GM23338 (cell line): ENCODE data around the gene PDE7B. TPM values are rescaled to one million over a fixed set of nuclear protein-coding genes. Genes with fewer than 3 reads are reported as not detected.

Source experiments
- ATAC-seq: fragments of 200-7000 bp; cut with Tn5 transposase; 3 replicates; pipeline ENCODE4 v1.9.1; 2020
- DNase-seq: peaks from one replicate; pipeline ENCODE4 v3.0.0-alpha.2; 2015; ENCODE audit warnings: low spot score
- H2AFZ ChIP-seq: fragments of 200-600 bp; sonication (generic); 2 replicates; pipeline ENCODE4 v1.8.0; 2016; ENCODE audit warnings: antibody characterized with exemption, mild to moderate bottlenecking, moderate library complexity
- H3F3A ChIP-seq: fragments of 200-600 bp; sonication (generic); replicated peaks from 2 replicates; pipeline ENCODE4 v1.8.0; 2017; ENCODE audit warnings: antibody characterized with exemption, mixed run types, low read depth
- H3K27ac ChIP-seq: fragments of 200-600 bp; sonication (generic); 2 replicates; pipeline ENCODE4 v1.6.1; 2016; ENCODE audit warnings: low read depth
- H3K27me3 ChIP-seq: fragments of 200-600 bp; sonication (generic); 2 replicates; pipeline ENCODE4 v1.8.0; 2016; ENCODE audit warnings: mild to moderate bottlenecking, mixed run types, moderate library complexity; ENCODE audit not compliant: insufficient read depth
- H3K36me3 ChIP-seq: fragments of 200-600 bp; sonication (generic); 2 replicates; pipeline ENCODE4 v1.8.0; 2016; ENCODE audit warnings: mild to moderate bottlenecking; ENCODE audit not compliant: insufficient read depth
- H3K4me1 ChIP-seq: fragments of 200-600 bp; sonication (generic); 2 replicates; pipeline ENCODE4 v1.8.0; 2016; ENCODE audit warnings: mild to moderate bottlenecking, moderate library complexity; ENCODE audit not compliant: insufficient read depth
- H3K4me2 ChIP-seq: fragments of 200-600 bp; sonication (generic); 2 replicates; pipeline ENCODE4 v1.7.1; 2017; ENCODE audit warnings: mixed run types
- H3K4me3 ChIP-seq: fragments of 200-600 bp; sonication (generic); 2 replicates; pipeline ENCODE4 v1.6.1; 2016; ENCODE audit warnings: mixed run types
- H3K79me2 ChIP-seq: fragments of 200-600 bp; sonication (generic); replicated peaks from 2 replicates; pipeline ENCODE4 v1.8.0; 2017; ENCODE audit warnings: mild to moderate bottlenecking; ENCODE audit not compliant: insufficient read depth
- H3K9me2 ChIP-seq: fragments of 200-600 bp; sonication (generic); 2 replicates; pipeline ENCODE4 v1.8.0; 2017; ENCODE audit not compliant: insufficient read depth
- H4K20me1 ChIP-seq: fragments of 200-600 bp; sonication (generic); replicated peaks from 2 replicates; pipeline ENCODE4 v1.8.0; 2017; ENCODE audit warnings: mild to moderate bottlenecking; ENCODE audit not compliant: insufficient read depth
- H3K27ac Mint-ChIP-seq: 2 replicates; pipeline ENCODE4 v1.8.0; 2020; ENCODE audit warnings: inconsistent platforms, mild to moderate bottlenecking, moderate library complexity, mixed read lengths
- H3K27me3 Mint-ChIP-seq: 3 replicates; pipeline ENCODE4 v1.8.0; 2022; ENCODE audit warnings: low read depth, mild to moderate bottlenecking, moderate library complexity, mixed read lengths, inconsistent platforms; ENCODE audit not compliant: insufficient read depth, poor library complexity
- H3K36me3 Mint-ChIP-seq: 3 replicates; pipeline ENCODE4 v1.8.0; 2021; ENCODE audit warnings: low read depth, mild to moderate bottlenecking, inconsistent platforms, moderate library complexity, mixed read lengths
- H3K4me1 Mint-ChIP-seq: 3 replicates; pipeline ENCODE4 v1.8.0; 2020; ENCODE audit warnings: mild to moderate bottlenecking, inconsistent platforms, mixed read lengths
- H3K4me3 Mint-ChIP-seq: 3 replicates; pipeline ENCODE4 v1.8.0; 2021; ENCODE audit warnings: moderate library complexity, mild to moderate bottlenecking, inconsistent platforms, mixed read lengths
- H3K9me3 Mint-ChIP-seq: 3 replicates; pipeline ENCODE4 v1.8.0; 2020; ENCODE audit warnings: moderate library complexity, mild to moderate bottlenecking, inconsistent platforms, mixed read lengths
- CREB1 ChIP-seq: fragments of 250-450 bp; sonication (Bioruptor Pico); IDR thresholded peaks from 2 replicates; pipeline ENCODE4 v1.5.0; 2020; ENCODE audit warnings: low read depth, mild to moderate bottlenecking, moderate library complexity
- JUNB ChIP-seq: IDR thresholded peaks from one replicate; pipeline ENCODE4 v1.6.1; 2016; ENCODE audit warnings: antibody characterized with exemption; ENCODE audit not compliant: unreplicated experiment
- ZNF331 ChIP-seq: fragments of 250-450 bp; sonication (Bioruptor Pico); IDR thresholded peaks from 2 replicates; pipeline ENCODE4 v1.5.0; 2020; ENCODE audit warnings: low read depth, mild to moderate bottlenecking, moderate library complexity
- polyA plus RNA-seq: library from polyadenylated mRNA; unstranded; fragments of >200 nt; fragmentation: Nextera tagmentation; extraction: Ambion mirVana; gene quantifications from 2 replicates; pipeline ENCODE4 v1.2.1, GENCODE V29; 2016
- total RNA-seq: library from RNA; depleted of rRNA; stranded (reverse); fragments of >200 nt; shearing (Covaris generic); gene quantifications from 2 replicates; pipeline ENCODE4 v1.2.3, GENCODE V29; 2014
- TF ChIP-seq, protein P1 (sequence below): fragments of 250-450 bp; sonication (Bioruptor Pico); IDR thresholded peaks from 2 replicates; pipeline ENCODE4 v1.5.0; 2020; ENCODE audit warnings: mild to moderate bottlenecking, moderate library complexity

Gene PDE7B
- total and polyA plus RNA-seq, 2 experiments from 2014 or later, result 0.07 TPM; not detected in 1

DNA sequence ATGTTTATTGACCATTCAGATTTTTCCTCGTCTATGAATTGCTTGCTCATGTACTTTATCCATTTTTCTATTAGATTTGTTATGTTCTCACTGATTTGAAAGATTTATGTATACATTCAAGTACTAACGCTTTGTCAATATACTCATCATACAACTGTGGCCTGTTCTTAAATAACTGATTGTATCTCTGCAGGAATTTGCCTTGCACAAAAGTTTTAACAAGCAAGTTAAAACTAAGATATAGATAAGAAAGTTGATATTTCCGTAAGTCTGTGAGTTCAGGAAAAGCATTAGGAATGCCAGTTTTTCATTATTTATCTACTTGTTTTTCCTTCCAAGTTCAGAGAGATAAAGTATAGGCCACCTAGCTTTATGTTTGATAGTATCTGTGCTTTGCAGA lies 95.2 kb downstream of the PDE7B start (continued):
- TF ChIP-seq, protein P1, sequence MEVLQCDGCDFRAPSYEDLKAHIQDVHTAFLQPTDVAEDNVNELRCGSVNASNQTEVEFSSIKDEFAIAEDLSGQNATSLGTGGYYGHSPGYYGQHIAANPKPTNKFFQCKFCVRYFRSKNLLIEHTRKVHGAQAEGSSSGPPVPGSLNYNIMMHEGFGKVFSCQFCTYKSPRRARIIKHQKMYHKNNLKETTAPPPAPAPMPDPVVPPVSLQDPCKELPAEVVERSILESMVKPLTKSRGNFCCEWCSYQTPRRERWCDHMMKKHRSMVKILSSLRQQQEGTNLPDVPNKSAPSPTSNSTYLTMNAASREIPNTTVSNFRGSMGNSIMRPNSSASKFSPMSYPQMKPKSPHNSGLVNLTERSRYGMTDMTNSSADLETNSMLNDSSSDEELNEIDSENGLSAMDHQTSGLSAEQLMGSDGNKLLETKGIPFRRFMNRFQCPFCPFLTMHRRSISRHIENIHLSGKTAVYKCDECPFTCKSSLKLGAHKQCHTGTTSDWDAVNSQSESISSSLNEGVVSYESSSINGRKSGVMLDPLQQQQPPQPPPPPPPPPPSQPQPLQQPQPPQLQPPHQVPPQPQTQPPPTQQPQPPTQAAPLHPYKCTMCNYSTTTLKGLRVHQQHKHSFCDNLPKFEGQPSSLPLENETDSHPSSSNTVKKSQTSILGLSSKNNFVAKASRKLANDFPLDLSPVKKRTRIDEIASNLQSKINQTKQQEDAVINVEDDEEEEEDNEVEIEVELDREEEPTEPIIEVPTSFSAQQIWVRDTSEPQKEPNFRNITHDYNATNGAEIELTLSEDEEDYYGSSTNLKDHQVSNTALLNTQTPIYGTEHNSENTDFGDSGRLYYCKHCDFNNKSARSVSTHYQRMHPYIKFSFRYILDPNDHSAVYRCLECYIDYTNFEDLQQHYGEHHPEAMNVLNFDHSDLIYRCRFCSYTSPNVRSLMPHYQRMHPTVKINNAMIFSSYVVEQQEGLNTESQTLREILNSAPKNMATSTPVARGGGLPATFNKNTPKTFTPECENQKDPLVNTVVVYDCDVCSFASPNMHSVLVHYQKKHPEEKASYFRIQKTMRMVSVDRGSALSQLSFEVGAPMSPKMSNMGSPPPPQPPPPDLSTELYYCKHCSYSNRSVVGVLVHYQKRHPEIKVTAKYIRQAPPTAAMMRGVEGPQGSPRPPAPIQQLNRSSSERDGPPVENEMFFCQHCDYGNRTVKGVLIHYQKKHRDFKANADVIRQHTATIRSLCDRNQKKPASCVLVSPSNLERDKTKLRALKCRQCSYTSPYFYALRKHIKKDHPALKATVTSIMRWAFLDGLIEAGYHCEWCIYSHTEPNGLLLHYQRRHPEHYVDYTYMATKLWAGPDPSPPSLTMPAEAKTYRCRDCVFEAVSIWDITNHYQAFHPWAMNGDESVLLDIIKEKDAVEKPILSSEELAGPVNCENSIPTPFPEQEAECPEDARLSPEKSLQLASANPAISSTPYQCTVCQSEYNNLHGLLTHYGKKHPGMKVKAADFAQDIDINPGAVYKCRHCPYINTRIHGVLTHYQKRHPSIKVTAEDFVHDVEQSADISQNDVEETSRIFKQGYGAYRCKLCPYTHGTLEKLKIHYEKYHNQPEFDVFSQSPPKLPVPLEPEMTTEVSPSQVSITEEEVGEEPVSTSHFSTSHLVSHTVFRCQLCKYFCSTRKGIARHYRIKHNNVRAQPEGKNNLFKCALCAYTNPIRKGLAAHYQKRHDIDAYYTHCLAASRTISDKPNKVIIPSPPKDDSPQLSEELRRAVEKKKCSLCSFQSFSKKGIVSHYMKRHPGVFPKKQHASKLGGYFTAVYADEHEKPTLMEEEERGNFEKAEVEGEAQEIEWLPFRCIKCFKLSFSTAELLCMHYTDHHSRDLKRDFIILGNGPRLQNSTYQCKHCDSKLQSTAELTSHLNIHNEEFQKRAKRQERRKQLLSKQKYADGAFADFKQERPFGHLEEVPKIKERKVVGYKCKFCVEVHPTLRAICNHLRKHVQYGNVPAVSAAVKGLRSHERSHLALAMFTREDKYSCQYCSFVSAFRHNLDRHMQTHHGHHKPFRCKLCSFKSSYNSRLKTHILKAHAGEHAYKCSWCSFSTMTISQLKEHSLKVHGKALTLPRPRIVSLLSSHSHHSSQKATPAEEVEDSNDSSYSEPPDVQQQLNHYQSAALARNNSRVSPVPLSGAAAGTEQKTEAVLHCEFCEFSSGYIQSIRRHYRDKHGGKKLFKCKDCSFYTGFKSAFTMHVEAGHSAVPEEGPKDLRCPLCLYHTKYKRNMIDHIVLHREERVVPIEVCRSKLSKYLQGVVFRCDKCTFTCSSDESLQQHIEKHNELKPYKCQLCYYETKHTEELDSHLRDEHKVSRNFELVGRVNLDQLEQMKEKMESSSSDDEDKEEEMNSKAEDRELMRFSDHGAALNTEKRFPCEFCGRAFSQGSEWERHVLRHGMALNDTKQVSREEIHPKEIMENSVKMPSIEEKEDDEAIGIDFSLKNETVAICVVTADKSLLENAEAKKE, result no peak

DNA sequence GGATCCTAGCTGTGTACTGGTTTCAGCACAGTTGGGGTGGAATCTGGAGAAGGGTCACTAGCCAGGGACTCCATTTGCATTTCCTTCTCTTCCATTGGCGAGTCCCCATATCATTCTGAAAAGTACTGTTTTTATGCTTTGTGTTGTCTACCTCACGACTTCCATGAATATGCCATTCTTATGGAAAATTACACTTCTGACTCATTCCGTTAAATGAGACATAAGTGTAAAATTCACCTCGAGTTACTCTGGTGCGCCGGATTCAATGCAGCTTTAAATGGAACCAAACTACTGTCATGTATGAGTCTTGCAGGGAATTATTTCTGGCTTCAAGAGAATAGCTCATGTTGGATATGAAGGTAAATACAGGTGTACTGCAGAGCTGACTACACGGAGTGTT lies 99.2 kb downstream of the PDE7B start:
- no peaks in the 10 kb centered on the region for H3K27me3 Mint-ChIP-seq
- TF ChIP-seq CREB1 (CRISPR knock-in tag), result no peak
- no peak for ATAC-seq

DNA sequence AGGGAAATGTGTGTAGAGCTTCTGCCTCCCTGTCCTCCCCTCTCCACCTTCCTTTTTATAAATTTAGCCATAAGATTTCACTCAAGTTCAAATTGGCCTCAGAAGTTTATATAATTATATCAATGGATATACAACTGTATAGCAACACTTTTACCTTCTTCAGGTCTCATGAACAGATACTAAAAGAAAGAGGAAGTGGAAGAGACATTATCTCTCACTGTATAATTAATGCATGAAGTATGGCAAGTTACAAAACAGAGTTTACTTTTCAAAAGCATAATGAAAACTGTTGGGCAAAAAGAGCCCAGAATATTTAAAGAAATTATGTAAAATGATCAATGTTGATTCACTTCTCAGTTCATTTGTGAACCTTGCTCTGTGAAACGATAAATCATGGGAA lies 99.7 kb downstream of the PDE7B start:
- Histone ChIP-seq H3K27ac (no peak overlapping the region), H4K20me1 (no peaks in the 10 kb centered on the region), H3K9me2 (no peaks in the 10 kb centered on the region), H3K79me2 (no peaks in the 10 kb centered on the region), H3K4me2 (no peak overlapping the region), H3F3A (no peaks in the 10 kb centered on the region), H3K27me3 (no peaks in the 10 kb centered on the region), H3K4me1 (no peaks in the 10 kb centered on the region), H2AFZ (no peak overlapping the region), H3K4me3 (no peak overlapping the region), H3K36me3 (no peaks in the 10 kb centered on the region)
- H3K9me3 Mint-ChIP-seq, result no peaks in the 10 kb centered on the region
- no peaks in the 10 kb centered on the region for H3K27me3 Mint-ChIP-seq
- no peak overlapping the region for H3K4me3 Mint-ChIP-seq
- DNase-seq, result no peak
- H3K27ac Mint-ChIP-seq, result no peak overlapping the region
- no peaks in the 10 kb centered on the region for H3K4me1 Mint-ChIP-seq
- no peaks in the 10 kb centered on the region for H3K36me3 Mint-ChIP-seq
- ATAC-seq, result no peak
- TF ChIP-seq ZNF331 (CRISPR knock-in tag) (no peak), JUNB (no peak)
- TF ChIP-seq, protein P1, result no peak

More for the DNA sequence above, 99.2 kb downstream of the PDE7B start:
- Mint-ChIP-seq H3K36me3 (no peaks in the 10 kb centered on the region), H3K4me1 (no peaks in the 10 kb centered on the region), H3K27ac (no peak overlapping the region), H3K9me3 (no peaks in the 10 kb centered on the region), H3K4me3 (no peak overlapping the region)
- Histone ChIP-seq H3K4me2 (no peak overlapping the region), H3K27me3 (no peaks in the 10 kb centered on the region), H3F3A (no peaks in the 10 kb centered on the region), H3K27ac (no peak overlapping the region), H3K36me3 (no peaks in the 10 kb centered on the region), H4K20me1 (no peaks in the 10 kb centered on the region), H3K9me2 (no peaks in the 10 kb centered on the region), H2AFZ (peak overlapping the region; percentile 50; the same call in 1 of the 2 replicates), H3K4me3 (no peak overlapping the region), H3K79me2 (no peaks in the 10 kb centered on the region), H3K4me1 (no peaks in the 10 kb centered on the region)
- no peak for DNase-seq
